Tibial artery (tissue), 4 donors: ENCODE measurements around the gene GOLGA2.

ENCODE experiments used
- DNase-seq, 2 donors: peaks; one replicate each; pipeline ENCODE4 v3.0.0-alpha.2; 2019
- H3K27ac ChIP-seq, 2 donors: fragments of 200-600 bp; sonication (generic) in 1 of 2; 1 replicate in 1 of 2; 2 replicates in 1 of 2; pipeline ENCODE4 v1.5.1; 2018 to 2019; ENCODE audit warnings: mild to moderate bottlenecking in 1 of 2
- H3K27me3 ChIP-seq, 2 donors: fragments of 200-600 bp; sonication (generic) in 1 of 2; one replicate each; pipeline versions ENCODE4 v1.5.1 to v1.6.0; 2016 to 2019
- H3K36me3 ChIP-seq, 3 donors: fragments of 200-600 bp; sonication (generic) in 2 of 3; one replicate each; pipeline ENCODE4 v1.5.1; 2016 to 2019; ENCODE audit warnings: mild to moderate bottlenecking in 2 of 3
- H3K4me1 ChIP-seq, 4 donors: fragments of 200-600 bp; sonication (generic) in 2 of 4; 1 replicate in 3 of 4; 2 replicates in 1 of 4; pipeline ENCODE4 v1.5.1; 2016 to 2019
- H3K4me3 ChIP-seq, 2 donors: fragments of 200-600 bp; sonication (generic) in 1 of 2; 1 replicate in 1 of 2; 2 replicates in 1 of 2; pipeline ENCODE4 v1.5.1; 2018 to 2019; ENCODE audit warnings: mild to moderate bottlenecking in 2 of 2
- H3K9me3 ChIP-seq, 3 donors: fragments of 200-600 bp; sonication (generic) in 1 of 3; one replicate each; pipeline ENCODE4 v1.5.1; 2016 to 2019
- CTCF ChIP-seq, 2 experiments: fragments of 200-600 bp in 1 of 2; fragments of 450-650 bp in 1 of 2; IDR thresholded peaks; one replicate each; pipeline ENCODE4 v1.5.1; 2017 to 2019; ENCODE audit warnings: antibody characterized with exemption in 2 of 2, mild to moderate bottlenecking in 1 of 2, moderate library complexity in 1 of 2
- intact Hi-C: fragments of 100-400 bp; cut with DNase I; formaldehyde crosslinking; loops from one replicate; pipeline ENCODE4 v1.15.0; 2023; ENCODE audit warnings: low total_unique reads

Gene GOLGA2

GRCh38 chr9:128214571-128215490, 61.0 kb downstream of the GOLGA2 start:
- DNase-seq, result no peak
- intact Hi-C loops, result no loop called here
- Histone ChIP-seq H3K27ac (peak overlapping the region; percentile 31 to 51), H3K4me1 (peaks cover 0 to 16% (median 11%) of the 10 kb centered on the region in 4 donors), H3K36me3 (no peaks in the 10 kb centered on the region), H3K9me3 (no peaks in the 10 kb centered on the region), H3K27me3 (peaks cover 0 to 18% of the 10 kb centered on the region in 2 donors), H3K4me3 (no peak overlapping the region)
- TF ChIP-seq CTCF (IDR thresholded peaks at IDR 0.05), result no peak

- Histone ChIP-seq H3K36me3 (no peaks in the 10 kb centered on the region), H3K27me3 (peaks cover 0 to 18% of the 10 kb centered on the region in 2 donors), H3K4me1 (peaks cover 0 to 12% (median 8%) of the 10 kb centered on the region in 4 donors), H3K27ac (no peak overlapping the region), H3K9me3 (no peaks in the 10 kb centered on the region), H3K4me3 (no peak overlapping the region)
- intact Hi-C loops, result no loop called here
- no peak for DNase-seq
- TF ChIP-seq CTCF (IDR thresholded peaks at IDR 0.05), result no peak
Measured at GRCh38 chr9:128213746-128214497, 61.9 kb downstream of the GOLGA2 start.

- Histone ChIP-seq H3K27ac (no peak overlapping the region), H3K4me3 (no peak overlapping the region), H3K4me1 (peaks cover 0 to 4% (median 0%) of the 10 kb centered on the region in 4 donors), H3K27me3 (peaks cover 0 to 22% of the 10 kb centered on the region in 2 donors), H3K9me3 (no peaks in the 10 kb centered on the region), H3K36me3 (no peaks in the 10 kb centered on the region)
- TF ChIP-seq CTCF (IDR thresholded peaks at IDR 0.05), result no peak
- DNase-seq, result no peak
- intact Hi-C loops, result no loop called here
Measured at GRCh38 chr9:128211981-128212281, 63.9 kb downstream of the GOLGA2 start.

- H3K9me3 ChIP-seq, result no peaks in the 10 kb centered on the region
- intact Hi-C loops, result no loop called here
- no peak for TF ChIP-seq CTCF (IDR thresholded peaks at IDR 0.05)
- H3K27ac ChIP-seq, result no peak overlapping the region
- no peaks in the 10 kb centered on the region for H3K36me3 ChIP-seq
- H3K27me3 ChIP-seq, result peaks cover 0 to 23% of the 10 kb centered on the region in 2 donors
- H3K4me1 ChIP-seq, result peaks cover 0 to 4% (median 0%) of the 10 kb centered on the region in 4 donors
- DNase-seq, result no peak
- H3K4me3 ChIP-seq, result no peak overlapping the region
Measured at GRCh38 chr9:128211186-128211980, 64.4 kb downstream of the GOLGA2 start.

GRCh38 chr9:128208946-128209669, 66.7 kb downstream of the GOLGA2 start:
- H3K27ac ChIP-seq, result no peak overlapping the region
- intact Hi-C loops, result no loop called here
- no peak for DNase-seq
- no peak overlapping the region for H3K4me3 ChIP-seq
- H3K9me3 ChIP-seq, result no peaks in the 10 kb centered on the region
- no peaks in the 10 kb centered on the region for H3K36me3 ChIP-seq
- H3K4me1 ChIP-seq, result peaks cover 0 to 7% (median 4%) of the 10 kb centered on the region in 4 donors
- no peak for TF ChIP-seq CTCF (IDR thresholded peaks at IDR 0.05)
- H3K27me3 ChIP-seq, result peaks cover 0 to 41% of the 10 kb centered on the region in 2 donors
